Astrocyte (in vitro differentiated cells and primary cell): ENCODE results near the gene STARD13.

Experiments used
- EZH2 ChIP-seq: IDR thresholded peaks from 2 replicates; pipeline ENCODE4 v1.6.1; 2012; ENCODE audit warnings: mild to moderate bottlenecking, low read length, inconsistent platforms; ENCODE audit not compliant: insufficient read depth
- TF ChIP-seq, protein P1 (sequence below): IDR thresholded peaks from 2 replicates; pipeline ENCODE4 v1.5.1; 2011; ENCODE audit warnings: low read depth, mild to moderate bottlenecking, inconsistent platforms, low read length, moderate library complexity; ENCODE audit not compliant: insufficient read depth

DNA sequence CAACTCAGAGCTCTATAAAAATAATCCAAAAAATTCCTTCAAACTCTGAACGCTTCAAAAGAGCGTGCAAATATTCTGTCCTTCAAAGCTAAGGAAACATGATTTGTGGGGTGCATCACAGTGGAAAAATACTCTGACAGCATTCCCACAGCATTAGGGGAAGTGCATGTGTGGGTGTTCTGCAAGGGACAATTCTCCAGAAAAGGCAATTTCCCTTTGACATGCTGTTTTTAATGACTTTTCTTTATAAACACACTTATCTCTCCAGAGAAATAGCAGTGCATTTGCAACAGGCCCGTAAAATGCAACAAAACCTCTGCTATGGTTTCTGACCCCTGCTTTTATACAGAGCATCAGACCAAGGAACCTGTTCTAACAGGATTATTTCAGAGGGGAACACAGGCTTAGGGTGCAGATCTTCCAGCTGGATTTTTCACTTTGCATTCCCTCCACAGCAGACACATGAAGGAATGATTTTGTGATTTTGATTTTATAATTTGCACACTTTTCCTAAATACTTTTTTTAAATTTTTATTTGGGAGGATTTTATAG is 226.7 kb downstream of the STARD13 start:
- TF ChIP-seq, protein P1, sequence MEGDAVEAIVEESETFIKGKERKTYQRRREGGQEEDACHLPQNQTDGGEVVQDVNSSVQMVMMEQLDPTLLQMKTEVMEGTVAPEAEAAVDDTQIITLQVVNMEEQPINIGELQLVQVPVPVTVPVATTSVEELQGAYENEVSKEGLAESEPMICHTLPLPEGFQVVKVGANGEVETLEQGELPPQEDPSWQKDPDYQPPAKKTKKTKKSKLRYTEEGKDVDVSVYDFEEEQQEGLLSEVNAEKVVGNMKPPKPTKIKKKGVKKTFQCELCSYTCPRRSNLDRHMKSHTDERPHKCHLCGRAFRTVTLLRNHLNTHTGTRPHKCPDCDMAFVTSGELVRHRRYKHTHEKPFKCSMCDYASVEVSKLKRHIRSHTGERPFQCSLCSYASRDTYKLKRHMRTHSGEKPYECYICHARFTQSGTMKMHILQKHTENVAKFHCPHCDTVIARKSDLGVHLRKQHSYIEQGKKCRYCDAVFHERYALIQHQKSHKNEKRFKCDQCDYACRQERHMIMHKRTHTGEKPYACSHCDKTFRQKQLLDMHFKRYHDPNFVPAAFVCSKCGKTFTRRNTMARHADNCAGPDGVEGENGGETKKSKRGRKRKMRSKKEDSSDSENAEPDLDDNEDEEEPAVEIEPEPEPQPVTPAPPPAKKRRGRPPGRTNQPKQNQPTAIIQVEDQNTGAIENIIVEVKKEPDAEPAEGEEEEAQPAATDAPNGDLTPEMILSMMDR = no peak
- no peak for TF ChIP-seq EZH2
